Activated CD4-positive, alpha-beta T cell treated with anti-CD3 and anti-CD28 coated beads for 1 hour (primary cell): Measurements from ENCODE around the gene WDR88.
"Not testable (repeated sequence)": the region's sequence is repeated elsewhere in the genome, so short reads cannot be mapped to it uniquely, and the experiment has no call there.

Source experiments
- DNase-seq: peaks from one replicate; pipeline ENCODE4 v3.0.0-alpha.2; 2020

Gene WDR88

DNA sequence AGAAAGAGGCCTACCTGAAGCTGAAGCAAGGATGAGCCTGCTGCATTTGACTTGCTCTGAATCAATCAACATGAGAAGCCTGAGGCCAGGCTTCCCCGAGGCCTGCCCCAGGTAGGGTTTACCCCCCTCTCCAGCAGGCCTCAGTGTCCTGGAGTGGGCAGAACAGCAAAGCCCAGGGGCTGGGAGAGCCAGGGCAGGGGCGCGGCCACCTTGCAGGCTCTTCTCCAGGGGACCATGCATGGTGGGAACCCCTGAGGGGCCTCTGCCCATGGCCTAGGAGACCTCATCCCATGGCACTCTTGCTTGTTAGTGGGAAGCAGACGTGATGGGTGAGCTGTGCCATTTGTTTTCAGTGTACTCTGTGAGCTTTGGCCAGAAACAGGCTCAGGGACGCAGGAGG is 42.3 kb downstream of the WDR88 start:
- DNase-seq = no peak

GRCh38 chr19:33175156-33175782 is 43.4 kb downstream of the WDR88 start:
- no peak for DNase-seq

GRCh38 chr19:33175886-33176669 is 44.2 kb downstream of the WDR88 start:
- DNase-seq = peak; percentile 14

DNA sequence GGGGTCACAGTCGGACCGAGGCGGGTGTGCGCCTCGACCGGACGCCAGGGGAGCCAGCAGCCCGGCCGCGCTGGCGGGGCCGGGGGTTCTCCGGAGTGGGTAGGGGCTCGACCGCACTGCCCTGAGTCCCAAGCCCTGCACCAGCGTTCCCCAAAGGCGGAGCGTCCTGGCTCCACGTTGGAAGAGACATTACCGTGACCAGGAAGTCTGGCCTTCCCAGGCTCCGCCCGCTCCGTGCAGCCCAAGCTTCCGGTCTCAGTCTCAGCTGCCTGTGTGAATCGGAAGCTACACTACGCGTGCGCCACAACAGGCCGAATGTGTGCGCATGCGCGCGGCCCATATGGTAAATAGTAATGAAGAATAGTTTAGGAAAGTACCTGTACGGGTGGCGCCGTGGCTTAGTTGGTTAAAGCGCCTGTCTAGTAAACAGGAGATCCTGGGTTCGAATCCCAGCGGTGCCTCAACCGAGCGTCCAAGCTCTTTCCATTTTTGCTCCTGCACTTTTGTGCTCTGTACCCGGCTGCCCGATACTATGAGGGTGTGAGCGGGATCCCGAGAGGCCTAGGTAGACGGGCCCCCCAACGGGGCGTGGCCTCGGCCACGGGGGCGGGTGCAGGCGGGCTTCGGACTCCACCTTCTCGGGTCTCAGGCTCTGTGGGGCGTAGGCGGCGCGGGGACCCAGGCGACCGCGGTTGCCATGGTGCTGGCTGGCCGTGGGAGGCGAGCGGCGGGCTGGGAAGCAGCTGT is 44.9 kb downstream of the WDR88 start:
- DNase-seq = peak; percentile 96

DNA sequence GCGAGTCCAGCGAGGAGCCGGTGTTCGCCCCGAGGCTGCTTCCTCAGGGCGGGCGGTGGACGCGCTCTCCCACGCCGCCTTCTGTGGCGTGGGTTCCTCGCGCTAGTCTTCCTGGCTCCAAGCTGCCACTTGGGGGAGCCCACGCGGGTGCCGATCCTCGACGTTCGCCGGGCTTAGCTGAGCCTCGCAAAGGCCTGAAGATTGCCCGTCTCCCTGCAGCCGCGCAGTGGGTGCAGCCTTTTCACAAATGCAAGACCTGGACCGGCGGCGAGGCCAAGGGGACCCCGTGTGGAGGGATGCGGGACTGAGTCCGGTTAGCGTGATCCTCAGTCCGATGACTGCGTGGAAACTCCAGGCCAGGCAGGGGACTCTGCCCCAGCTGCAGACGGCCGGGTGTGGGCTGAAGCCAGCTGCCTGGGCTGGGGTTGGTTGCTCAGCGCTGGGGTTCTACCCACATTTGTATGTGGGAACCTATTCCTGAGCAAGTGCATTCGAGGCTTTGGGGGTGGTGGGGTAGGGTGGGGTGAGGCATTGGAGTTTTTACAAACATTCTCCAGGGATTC is 45.6 kb downstream of the WDR88 start:
- no peak for DNase-seq

- no peak for DNase-seq
Observed at GRCh38 chr19:33186431-33187182, 54.7 kb downstream of the WDR88 start.

GRCh38 chr19:33187183-33187540 is 55.2 kb downstream of the WDR88 start:
- DNase-seq = no peak

GRCh38 chr19:33189453-33189852 is 57.5 kb downstream of the WDR88 start:
- no peak for DNase-seq

DNA sequence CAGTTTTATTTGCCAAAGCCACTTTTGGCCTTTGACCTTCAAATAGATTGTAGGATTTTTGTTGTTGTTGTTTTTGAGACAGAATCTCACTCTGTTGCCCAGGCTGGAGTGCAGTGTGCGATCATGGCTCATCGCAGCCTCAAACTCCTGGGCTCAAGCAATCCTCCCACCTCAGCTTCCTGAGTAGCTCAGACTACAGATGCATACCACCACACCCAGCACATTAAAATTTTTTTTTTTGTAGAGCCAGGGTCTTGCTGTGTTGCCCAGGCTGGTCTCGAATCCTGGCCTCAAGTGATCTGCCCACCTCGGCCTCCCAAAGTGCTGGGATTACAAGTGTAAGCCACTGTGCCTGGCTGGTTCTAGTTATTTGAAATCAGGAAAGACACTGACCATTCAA is 59.2 kb downstream of the WDR88 start:
- not testable (repeated sequence) for DNase-seq

GRCh38 chr19:33191501-33191900 is 59.6 kb downstream of the WDR88 start:
- no peak for DNase-seq

DNA sequence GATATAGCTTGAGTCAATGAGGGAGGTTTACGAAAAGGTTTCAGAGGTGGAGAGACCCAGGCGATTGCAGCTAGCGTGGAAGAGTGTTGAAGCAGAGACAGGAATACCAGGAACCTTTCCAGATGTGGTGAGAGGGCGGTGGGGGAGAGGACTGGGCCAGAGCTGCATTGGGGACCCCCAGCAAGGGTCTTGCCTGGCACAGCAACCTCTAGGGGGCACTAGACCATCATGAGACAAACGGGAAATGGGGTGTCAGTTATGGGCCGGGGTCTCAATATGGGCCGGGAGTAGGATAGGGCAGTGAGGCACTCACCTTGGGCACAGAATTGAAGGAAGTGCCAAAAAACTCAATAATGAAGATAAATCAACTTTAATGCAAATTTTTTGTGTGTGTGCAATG is 60.1 kb downstream of the WDR88 start:
- no peak for DNase-seq

DNA sequence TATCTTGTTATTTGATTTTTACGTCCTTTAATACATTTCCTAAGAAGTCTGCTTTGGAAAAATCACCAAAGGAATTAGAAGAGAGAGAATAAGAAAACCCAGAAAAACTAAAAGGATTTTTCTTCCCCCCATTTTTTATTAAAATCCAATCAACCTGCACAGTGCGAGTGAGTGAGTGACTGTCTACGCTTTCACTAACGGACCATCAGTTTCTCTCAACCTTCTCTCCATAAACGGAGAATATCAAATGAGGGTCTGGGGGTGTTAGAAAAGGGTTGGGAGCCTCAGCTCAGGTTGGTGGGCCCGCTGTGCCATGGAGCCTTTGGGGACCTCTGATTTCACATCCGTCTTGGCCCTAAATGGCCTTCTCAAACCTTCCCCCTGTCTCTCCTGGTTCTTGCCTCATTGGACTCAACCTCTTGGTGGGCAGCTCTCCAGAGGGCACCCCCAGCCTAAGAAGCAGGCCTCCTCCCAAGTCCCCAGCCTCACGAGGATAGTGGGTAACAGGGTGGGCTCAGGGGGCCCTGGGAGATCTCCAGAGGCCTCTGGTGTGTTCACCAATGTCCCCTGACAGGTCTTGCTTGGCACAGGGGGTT is 61.5 kb downstream of the WDR88 start:
- no peak for DNase-seq

- no peak for DNase-seq
Observed at GRCh38 chr19:33193865-33194362, 62.0 kb downstream of the WDR88 start, which contains the start of gene LRP3. TSS of gene LRP3 (plus strand) at chr19:33194330. CDS start at chr19:33194786, 456 bp downstream.

GRCh38 chr19:33194532-33194885 is 62.6 kb downstream of the WDR88 start:
- DNase-seq = no peak

DNA sequence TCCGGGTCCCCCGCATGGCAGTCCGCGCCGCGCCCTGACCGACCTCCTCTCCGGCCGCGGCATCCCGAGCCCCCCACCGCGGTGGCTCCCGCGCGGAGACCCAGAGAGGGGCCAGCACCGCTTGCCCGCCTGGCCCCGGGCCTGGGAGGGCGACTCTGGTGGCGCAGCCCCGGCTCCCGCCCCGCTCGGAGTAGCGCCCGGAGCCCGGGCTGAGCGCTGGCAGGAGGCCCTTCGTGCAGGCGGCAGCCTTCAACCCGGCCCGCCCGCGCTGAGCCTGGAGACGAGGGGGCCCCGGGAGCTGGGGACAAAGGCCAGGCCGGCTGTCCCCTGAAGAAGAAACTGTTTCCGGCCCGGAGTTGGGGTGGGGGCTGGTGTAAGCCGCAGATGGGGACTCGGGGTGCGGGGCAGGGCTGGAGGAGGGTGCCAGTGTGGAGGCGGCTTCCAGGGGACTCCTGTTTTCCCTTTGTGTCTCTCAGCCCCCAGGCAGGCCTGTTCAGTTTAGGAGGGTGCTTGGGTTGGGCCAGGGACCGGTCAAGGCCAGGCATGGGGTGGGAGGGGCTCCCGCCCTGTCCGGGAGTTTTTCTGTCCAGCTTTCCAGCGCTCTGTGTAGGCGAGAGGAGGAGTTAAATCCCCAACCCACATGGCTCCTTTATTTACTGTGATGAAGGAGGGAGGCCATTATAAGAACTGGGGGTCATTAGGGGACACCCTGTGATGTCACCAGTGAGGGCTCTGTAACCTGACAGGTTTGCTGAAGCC is 63.2 kb downstream of the WDR88 start:
- no peak for DNase-seq

GRCh38 chr19:33195645-33196347 is 63.9 kb downstream of the WDR88 start:
- DNase-seq = no peak

GRCh38 chr19:33196446-33197193 is 64.7 kb downstream of the WDR88 start:
- DNase-seq = no peak

DNA sequence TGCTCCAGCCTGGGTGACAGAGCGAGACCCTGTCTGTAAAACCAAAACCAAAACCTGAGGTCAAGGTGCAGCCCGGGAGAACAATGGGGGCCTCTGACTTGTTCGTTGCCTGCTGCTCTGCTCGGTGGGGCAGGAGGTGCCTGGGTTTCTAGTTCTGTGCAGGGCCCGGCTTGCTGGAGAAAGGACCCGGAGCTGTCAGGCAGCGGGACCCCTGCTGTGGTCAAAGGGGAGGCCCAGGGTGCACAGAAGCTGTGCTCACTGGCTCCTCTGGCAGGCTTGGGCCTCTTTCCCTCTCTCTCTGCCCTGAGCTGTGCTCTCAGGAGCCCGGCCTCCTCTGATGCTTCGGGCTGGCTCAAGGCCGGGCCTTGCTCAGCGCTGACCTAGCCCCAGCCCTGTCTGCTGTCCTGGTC is 65.7 kb downstream of the WDR88 start:
- no peak for DNase-seq

GRCh38 chr19:33198169-33198568 is 66.3 kb downstream of the WDR88 start:
- no peak for DNase-seq
